ENCODE data around the gene TRAPPC6A. TPM values are rescaled to one million over a fixed set of nuclear protein-coding genes. Genes with fewer than 3 reads are reported as not detected.

Gene TRAPPC6A
- total RNA-seq, 1 experiment from 2014 or later: 59.9 TPM

DNA sequence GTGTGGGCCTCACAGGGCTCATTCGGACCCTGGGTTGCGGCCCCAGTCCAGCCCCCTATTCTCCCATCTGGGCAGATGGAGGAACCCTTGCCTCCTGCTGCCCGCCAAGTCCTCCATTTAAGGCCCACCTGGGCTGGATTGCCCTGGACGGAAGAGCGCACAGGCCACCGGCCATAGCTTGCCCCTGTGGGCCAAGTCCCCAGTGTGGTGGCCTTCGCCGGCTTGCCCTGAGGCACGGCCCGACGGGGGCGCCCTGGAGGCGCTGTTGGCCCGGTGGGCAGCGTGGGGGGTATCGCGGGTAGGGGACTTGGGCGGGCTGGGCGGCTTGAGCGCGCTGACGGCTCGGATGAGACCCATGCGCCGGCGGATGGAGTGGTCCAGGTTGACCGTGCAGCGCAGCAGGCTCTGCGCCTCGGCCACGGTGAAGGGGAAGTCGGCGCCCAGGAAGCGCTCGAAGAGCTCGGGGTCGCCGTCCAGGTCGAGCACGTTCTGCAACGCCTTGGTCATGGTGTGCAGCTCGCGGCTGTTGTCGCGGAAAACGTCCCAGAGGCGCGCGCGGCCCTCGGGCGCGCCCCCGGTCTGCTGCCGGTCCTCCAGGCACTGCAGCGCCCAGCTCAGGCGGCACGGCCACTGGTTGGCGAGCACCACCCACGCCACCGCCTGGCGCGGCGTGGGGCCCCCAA lies 26.1 kb downstream of the TRAPPC6A start:
- no CpG with 5 or more reads among the region's 64 CpGs for WGBS (ENCODE audit: extremely low coverage, insufficient read length, low lambda C conversion rate)
- Histone ChIP-seq H3K23ac (ENCODE audit: insufficient read length, low read depth, low read length) (no peak overlapping the region), H3K4ac (ENCODE audit: low read depth, low read length) (no peak overlapping the region), H2AFZ (ENCODE audit: low read length) (no peak overlapping the region), H4K20me1 (ENCODE audit: control insufficient read depth, insufficient read depth, insufficient read length) (no peaks in the 10 kb centered on the region), H3K27ac (ENCODE audit: insufficient read length, low read depth, low read length) (no peak overlapping the region), H2BK12ac (ENCODE audit: insufficient read length, low read depth, low read length) (no peak overlapping the region), H3K9me3 (ENCODE audit: control insufficient read depth, low read depth, low read length) (no peaks in the 10 kb centered on the region), H3K23me2 (ENCODE audit: insufficient read length, low read depth, low read length, poor library complexity, severe bottlenecking) (no peaks in the 10 kb centered on the region), H4K8ac (replicated peaks; ENCODE audit: insufficient read length, low read depth, low read length) (no peak overlapping the region), H3K18ac (ENCODE audit: insufficient read length, low read depth, low read length) (no peak overlapping the region), H3K27me3 (ENCODE audit: insufficient read depth, low read length) (peaks cover 7% of the 10 kb centered on the region; the same call in 1 of the 2 replicates), H3K79me1 (ENCODE audit: insufficient read depth, low read depth, low read length, poor library complexity, severe bottlenecking) (no peaks in the 10 kb centered on the region), H3K79me2 (ENCODE audit: insufficient read depth, low read length) (no peaks in the 10 kb centered on the region), H4K91ac (ENCODE audit: insufficient read length, low read depth, low read length) (no peak overlapping the region), H3K14ac (ENCODE audit: insufficient read depth, low read length) (no peak overlapping the region), H4K5ac (ENCODE audit: insufficient read length, low read depth, low read length) (no peak overlapping the region), H3K4me1 (ENCODE audit: insufficient read depth, low read length) (no peaks in the 10 kb centered on the region), H3T11ph (ENCODE audit: low read length) (no peak overlapping the region), H3K56ac (ENCODE audit: insufficient read length, low read depth, low read length) (no peak overlapping the region), H3K4me2 (ENCODE audit: insufficient read depth, insufficient read length, low read length) (no peak overlapping the region), H2BK15ac (ENCODE audit: low read depth, low read length) (no peak overlapping the region), H2BK120ac (ENCODE audit: low read depth, low read length, poor library complexity, severe bottlenecking) (no peak overlapping the region), H3K9ac (ENCODE audit: extremely low read depth, insufficient read length, low read length) (no peak overlapping the region), H2BK5ac (ENCODE audit: insufficient read length, low read length) (no peak overlapping the region), H2AK5ac (ENCODE audit: insufficient read length, low read length) (no peak overlapping the region), H2BK20ac (ENCODE audit: low read depth, low read length, poor library complexity, severe bottlenecking) (no peak overlapping the region)
- Mint-ChIP-seq H3K4me3 (no peak overlapping the region), H3K27ac (peak overlapping the region in 1 of 3 experiments; percentile 55; a peak in 1 of 7 replicates), H3K27me3 (ENCODE audit: low read depth) (peaks cover 55% of the 10 kb centered on the region), H3K36me3 (ENCODE audit: insufficient read depth in 1 of 3, low read depth in 3 of 3) (peaks cover 0 to 2% (median 0%) of the 10 kb centered on the region in 3 experiments; a peak in 2 of 7 replicates), H3K9me3 (no peaks in the 10 kb centered on the region; a peak in 1 of 5 replicates), H3K4me1 (peaks cover 11 to 23% of the 10 kb centered on the region in 2 experiments)
- peak; percentile 58 for DNase-seq
- TF ChIP-seq, protein P1, sequence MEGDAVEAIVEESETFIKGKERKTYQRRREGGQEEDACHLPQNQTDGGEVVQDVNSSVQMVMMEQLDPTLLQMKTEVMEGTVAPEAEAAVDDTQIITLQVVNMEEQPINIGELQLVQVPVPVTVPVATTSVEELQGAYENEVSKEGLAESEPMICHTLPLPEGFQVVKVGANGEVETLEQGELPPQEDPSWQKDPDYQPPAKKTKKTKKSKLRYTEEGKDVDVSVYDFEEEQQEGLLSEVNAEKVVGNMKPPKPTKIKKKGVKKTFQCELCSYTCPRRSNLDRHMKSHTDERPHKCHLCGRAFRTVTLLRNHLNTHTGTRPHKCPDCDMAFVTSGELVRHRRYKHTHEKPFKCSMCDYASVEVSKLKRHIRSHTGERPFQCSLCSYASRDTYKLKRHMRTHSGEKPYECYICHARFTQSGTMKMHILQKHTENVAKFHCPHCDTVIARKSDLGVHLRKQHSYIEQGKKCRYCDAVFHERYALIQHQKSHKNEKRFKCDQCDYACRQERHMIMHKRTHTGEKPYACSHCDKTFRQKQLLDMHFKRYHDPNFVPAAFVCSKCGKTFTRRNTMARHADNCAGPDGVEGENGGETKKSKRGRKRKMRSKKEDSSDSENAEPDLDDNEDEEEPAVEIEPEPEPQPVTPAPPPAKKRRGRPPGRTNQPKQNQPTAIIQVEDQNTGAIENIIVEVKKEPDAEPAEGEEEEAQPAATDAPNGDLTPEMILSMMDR (conservative IDR thresholded peaks at IDR 0.05): no peak

All from H9 (cell line).